ELF-1 (cell line): ENCODE data around the gene NRL.

Experiments used
- DNase-seq: peaks from one replicate; pipeline ENCODE4 v3.0.0-alpha.2; 2016; ENCODE audit warnings: low read depth, low spot score

Gene NRL

DNA sequence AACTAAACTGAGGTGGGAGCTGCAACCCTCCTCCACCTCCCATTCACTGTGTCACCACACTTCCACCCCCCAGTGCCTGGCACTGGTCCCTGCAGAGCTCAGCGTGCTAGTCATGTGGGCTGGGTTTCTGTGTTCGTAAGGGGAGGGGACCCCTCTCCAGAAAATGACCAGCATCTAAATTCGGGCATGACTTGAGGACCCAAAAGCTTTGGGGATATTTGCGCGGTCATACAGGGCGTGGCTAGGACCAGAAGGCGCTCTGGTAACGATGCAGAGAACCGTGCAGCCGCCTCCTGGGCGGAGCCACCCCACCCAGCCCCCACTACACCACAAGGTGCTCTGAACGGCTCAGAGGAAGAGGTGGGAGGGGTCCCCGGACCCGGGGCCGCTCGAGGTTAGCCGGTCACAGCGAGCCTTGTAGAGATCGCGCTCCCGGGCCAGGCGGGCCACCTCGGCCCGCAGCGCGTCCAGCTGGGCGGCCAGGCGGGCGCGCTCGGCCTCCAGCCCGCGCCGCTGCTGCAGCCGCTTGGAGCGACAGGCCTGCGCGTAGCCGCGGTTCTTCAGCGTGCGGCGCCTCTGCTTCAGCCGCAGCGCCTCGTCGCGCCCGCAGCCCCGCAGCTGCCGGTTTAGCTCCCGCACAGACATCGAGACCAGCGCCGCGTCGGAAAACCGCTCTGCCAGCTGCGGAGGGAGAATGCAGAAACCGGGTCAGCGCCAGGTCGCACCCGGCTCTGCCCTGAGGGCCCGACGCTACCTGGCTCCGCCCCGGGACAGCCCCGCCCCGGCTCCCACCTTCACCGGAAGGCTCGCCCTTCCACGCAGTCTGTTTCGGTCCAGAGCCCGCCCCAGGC is 33.6 kb downstream of the NRL start:
- DNase-seq = peak; percentile 42

DNA sequence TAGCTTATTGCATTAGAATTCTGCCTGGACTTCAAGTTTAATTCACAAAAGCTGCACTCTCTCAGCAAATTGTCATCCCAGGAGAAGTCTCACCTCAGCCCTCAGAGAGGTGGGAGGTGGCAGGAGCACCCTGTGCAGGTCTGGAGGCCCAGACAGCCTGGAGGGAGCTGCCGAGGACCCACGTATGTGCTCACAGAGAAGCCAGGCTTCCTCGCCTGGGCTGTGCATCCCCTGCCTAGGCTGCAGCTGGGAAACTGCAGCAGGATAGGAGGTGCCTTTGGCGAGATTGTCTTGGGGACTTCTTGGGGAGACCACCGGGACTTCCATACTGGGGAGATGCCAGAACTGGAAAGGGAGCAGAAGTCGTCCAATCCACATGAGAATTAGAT is 34.6 kb downstream of the NRL start:
- DNase-seq = no peak

DNA sequence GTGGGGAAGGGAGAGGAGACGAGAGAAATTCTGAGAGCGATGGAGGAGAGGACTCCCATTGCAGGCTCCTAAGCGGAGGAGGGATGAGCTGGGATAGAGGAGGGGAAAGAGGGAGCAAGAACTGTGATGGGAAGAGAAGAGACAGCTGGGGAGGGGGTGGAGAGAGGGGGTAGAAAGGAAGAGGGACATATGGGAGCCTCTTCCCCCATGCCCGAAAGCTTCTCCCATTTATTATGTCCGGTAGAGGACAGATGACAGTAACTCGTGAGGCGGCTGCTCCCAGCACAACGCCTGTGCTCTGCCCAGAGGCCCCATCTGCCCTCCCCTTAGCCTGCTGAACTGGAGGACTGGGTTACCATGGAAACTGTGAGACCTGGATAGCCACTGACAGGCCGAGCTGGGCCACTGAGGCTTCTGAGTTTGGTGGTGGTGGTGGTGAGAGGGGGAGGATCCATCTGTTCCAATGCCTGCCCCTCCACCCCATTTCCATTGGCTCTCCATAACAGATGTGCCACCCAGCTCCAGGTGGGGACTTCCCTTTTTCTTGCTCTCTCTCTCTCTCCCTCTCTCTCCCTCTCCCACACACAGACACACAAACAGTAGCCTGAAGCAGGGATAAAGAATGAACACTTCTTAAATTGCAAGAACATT is 35.1 kb downstream of the NRL start:
- peak; percentile 73 for DNase-seq

DNA sequence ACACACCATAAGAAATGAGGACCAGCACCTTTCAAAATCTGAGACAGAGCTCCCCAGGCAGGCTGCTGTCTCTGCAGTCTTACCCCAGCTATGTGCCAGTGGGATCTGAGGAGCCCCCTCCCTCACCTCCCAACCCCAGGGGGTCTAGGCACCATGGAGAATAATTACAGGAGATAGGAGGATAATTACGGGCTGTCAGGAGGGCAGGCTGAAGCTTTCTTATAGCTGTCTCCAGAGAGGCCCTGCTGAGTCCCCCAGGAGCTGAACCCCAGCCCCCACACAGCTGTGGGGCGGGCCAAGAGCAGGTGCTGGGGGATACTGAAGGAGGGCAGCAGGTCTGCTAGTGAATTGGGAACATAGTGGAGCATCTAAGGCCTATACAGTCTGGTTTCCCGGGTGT is 36.6 kb downstream of the NRL start:
- DNase-seq = no peak

DNA sequence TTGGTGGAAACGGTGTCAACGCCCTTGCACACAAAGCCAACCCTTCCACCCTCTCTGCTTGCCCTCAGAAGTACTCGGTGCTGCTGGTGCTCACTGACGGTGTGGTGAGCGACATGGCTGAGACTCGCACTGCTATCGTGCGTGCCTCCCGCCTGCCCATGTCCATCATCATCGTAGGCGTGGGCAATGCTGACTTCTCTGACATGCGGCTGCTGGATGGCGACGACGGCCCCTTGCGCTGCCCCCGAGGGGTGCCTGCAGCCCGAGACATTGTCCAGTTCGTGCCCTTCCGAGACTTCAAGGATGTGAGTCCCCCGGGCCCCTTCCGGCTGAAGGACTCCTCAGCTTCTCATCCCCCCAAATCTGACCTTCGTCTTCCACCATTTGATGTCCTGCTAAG is 37.7 kb downstream of the NRL start:
- DNase-seq = no peak

DNA sequence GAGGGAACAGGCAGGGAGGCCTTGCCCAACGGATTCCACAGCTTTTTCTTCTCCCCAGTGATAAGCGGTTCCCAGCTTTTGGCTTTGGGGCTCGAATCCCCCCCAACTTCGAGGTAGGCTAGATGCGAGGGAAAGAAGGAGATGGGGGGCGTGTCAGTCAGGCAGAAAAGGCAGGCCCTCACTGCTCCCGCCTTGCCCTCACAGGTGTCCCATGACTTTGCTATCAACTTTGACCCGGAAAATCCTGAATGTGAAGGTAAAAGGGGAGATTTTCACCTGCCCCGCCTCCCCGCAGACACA is 38.5 kb downstream of the NRL start:
- DNase-seq = no peak

DNA sequence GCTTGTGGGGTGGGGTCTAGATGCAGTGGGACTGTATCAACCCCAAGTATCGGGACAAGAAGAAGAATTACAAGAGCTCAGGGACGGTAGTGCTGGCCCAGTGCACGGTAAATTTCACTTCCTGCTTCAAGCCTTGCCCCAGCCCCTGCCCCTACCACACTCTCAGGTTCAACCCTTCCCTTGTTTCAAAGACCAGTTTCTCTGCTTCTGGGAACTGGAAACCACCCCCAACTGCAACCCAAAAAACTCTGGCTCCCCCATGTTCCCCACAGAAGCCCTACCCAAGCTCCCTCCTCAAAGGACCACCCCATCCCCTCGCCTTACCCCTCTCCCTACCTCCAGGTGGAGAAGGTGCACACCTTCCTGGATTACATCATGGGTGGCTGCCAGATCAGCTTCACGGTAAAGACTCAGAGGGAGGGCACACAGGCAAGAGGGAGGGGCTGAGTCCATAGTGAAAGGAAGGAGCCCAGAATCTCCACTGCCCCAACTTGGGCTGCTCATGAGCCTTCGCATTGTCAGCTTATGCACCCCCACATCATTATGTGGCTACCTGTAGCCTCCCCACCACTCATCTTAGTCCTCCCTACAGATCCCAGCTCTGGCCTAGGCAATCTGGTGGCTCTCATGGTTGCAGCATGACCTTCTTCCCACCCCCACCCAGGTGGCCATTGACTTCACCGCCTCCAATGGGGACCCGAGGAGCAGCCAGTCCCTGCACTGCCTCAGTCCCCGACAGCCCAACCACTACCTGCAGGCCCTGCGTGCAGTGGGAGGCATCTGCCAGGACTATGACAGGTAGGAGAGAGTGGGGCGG is 39.1 kb downstream of the NRL start:
- no peak for DNase-seq

DNA sequence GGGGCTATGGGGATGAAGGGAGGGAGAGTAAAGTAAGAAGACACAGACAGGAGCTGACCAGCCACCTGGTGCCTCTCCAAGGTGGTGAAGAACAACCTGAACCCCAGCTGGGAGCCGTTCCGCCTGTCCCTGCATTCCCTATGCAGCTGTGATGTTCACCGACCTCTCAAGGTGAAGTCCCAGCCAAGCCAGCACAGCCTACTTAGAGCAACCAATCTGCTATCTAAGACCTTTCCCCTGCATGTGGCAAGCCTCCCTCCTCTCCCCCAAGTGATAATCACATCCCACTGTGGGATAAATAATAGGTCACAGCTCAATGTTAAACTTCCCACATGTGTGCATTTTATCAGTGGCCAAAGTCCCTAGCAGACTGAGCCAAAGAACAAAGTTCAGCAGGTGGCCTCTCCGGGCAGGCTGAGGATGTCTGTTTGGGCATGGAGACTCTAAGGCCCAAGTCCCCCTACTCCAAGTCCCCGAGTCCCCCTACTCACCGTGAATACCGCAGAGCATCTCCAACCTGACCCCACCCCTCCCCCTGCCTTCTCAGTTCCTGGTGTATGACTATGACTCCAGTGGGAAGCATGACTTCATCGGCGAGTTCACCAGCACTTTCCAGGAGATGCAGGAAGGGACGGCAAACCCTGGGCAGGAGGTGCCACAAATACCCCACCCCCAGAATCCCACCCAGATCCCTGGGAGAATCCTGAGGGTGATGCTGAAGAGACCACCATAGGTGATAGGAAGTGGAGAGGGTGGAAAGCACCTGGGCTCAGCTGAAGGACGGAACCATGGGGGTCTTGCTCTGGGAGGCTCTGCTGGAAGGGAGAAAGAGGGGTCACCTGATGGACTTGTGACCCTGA is 39.9 kb downstream of the NRL start:
- no peak for DNase-seq

DNA sequence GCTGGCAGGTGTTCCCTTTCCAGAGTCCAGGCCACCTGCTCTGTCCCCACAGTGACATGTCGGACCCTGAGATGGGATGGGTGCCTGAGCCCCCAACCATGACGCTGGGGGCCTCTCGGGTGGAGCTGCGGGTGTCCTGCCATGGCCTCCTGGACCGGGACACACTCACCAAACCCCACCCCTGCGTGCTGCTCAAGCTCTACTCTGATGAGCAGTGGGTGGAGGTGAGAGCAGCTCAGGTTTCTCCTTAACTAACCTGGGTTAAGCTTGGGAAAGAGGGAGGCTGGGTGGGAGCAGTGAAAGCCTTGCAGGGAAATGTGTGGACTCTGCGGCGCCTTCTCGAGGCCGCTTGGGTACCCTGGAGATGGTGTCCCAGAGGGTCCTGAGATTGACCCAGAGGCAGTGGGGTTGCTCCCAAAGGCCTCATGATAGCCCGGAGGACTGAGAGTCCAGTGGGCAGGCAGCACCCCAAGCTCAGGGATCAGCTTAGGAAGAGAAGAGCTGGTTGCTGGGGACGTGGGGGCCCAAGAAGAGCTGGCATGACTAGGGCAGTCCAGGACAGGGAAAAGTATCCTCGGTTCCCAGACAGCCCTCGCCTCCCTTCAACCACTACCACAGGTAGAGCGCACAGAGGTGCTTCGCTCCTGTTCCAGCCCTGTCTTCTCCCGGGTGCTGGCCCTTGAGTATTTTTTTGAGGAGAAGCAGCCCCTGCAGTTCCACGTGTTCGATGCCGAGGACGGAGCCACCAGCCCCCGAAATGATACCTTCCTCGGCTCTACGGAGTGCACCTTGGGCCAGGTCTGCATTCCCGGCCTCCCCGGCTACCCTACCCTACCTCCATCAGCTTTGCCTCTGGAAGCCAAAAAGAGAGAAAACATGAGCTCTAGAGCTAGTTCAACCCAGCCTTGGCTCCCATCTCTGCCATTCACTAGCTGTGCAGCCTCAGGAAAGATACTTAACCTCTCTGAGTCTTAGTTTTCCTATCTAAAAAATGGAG is 41.6 kb downstream of the NRL start:
- no peak for DNase-seq

DNA sequence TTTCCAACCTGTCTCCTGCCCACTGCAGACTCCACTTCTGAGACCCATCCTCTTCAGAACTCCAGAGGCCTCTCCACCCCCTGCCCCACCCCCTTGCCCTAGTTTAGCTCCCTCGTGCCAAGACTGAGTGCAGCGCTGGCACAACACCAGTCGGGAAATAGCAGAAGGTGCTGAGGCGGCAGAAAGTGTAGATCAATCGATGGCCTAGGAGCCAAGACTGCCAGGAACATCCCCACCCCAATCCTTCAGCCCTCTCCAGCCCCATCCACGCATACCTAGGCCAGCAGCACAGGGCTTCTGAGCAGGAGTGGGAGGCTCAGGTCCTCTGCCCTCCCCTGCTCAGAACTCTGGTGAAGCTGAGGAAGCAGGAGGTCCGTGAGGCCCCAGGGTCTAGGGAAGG is 42.3 kb downstream of the NRL start:
- no peak for DNase-seq

DNA sequence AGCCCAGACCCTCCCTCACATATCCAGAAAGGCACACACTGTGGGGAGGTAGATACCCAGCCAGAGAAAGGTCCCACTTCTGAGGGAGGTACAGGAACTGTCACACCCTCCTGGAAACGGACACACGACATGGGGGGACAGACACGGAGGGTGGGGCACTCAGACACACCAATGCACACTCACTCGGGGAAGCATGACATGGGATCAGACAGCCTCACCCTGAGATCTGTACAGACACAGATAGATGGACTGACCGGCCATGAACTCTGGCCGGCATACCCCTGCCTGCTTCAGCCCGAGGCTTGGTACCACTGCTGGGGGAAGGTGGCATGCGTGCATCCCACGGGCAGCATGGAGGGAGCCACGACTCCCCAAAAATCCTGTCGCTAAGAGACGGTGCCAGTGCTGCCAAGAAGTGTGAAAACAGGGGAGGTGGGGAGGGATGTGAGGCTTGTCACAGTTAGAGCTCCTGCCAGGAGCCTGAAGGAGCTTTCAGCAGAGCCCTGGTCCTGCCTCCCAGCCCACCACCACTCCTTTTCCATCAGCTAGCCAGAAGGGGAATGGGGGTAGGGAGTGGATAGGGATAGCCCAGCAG is 42.8 kb downstream of the NRL start:
- DNase-seq = no peak

DNA sequence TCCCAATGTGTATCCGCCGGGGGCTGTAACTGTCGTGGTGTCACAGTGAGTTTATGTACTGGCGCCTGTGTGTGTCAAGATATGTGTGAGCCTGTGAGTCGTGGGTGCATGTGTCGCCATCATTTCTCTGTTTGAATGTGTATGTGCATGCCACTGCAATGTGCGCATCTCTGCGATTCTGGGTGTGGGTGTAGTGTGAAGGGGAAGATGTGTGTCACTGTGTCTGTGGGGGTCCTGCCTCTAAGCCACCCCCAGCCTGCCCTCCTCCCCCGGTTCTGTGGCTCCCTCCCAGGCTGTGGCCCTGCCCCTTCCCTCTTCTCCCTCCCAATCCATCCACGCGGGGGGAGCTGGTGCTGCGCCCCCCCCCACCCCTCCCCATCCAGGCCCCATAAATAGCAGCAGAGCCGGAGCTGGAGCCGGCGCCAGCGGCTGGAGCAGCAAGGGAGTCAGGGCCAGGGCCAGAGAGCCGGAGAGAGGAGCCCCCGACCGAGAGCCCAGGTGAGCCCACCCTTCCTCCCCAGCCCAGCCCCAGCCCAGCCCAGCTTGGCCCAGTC is 43.5 kb downstream of the NRL start, which contains the start of gene CPNE6:
Gene CPNE6 (plus strand): TSS at position 419 of the 554 bp plus-strand sequence. CDS start 1,375 bp downstream, outside the sequence.
- no peak for DNase-seq

DNA sequence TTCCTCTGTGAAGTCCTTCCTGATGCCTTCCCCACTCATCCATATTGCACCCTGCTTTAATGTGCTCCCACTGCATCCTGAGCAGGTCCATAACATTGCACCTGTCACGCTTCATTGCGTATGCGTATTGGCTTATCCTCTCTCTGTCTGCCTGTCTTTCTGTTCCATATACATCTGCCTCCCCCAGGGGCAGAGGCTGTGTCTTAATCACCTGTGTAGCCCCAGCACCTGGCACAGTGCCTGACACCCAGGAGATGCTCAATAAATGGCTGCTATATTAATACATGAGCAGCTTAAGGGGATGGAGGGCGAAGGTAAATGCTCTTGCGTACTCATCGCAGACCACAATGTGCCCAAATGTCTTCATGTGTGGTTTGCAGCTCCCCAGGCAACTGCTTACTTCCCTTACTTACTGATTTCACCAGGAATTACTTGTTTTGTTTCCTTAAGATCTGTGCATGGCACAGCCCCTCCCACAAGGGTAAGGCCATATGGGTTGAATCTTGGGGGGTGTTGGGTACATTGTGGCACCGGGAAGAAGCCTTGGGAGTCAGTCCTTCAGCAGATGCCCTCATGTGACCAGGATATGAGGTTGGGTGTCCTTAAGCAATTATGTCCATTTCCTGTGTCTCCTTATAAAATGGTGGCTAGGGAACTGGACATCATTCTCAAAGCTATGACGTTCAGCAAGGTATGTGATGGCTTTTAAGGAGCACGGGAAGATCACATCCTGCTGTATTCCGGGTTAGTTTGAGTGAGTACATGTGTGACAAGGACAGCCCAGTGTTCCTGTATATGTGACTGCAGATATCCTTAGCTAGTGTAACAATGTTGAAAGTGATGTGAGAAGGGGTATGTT is 44.2 kb downstream of the NRL start:
- no peak for DNase-seq

DNA sequence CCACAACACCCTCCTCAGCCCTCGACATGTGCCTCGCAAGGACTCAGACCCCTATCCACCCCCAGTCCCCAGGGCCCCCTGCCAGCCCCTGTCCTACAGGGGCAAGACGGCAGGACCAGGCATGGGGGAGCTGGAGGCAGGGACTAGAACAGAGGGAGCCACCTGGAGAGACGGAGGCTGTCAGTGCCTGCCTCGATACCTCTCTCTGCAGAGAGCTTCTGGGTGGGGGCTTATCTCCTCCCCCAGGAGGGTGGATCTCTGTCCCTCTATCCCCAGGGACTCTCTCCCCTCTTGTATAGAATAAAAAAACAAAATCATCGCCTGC is 45.4 kb downstream of the NRL start:
- DNase-seq = no peak

DNA sequence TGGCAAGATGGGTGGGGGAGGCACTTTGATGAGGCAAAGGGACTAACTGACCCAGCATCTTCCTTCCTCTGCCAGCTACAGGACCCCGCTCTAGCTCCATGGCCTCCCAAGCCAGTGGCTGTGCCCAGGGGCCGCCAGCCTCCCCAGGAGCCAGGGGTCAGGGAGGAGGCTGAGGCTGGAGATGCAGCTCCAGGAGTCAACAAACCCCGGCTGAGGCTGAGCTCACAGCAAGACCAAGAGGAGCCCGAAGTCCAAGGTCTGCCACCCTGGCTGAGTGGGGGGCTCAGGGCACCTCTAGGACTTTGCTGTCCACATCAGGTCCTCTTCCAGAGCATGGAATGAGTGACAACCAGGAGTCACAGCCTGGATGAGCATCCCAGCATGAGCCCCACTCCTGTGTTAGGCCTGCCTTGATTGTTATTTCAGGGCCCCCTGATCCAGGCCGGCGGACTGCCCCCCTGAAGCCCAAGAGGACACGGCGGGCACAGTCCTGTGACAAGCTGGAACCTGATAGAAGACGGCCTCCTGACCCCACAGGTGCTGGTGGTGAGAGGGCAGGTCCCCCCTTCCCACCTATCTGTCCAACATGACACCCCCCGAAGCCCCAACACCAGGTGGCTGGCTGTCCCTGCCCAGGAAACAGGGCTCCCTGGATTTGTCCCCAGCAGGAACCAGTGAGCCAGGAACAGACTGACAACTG is 45.9 kb downstream of the NRL start:
- DNase-seq = no peak

DNA sequence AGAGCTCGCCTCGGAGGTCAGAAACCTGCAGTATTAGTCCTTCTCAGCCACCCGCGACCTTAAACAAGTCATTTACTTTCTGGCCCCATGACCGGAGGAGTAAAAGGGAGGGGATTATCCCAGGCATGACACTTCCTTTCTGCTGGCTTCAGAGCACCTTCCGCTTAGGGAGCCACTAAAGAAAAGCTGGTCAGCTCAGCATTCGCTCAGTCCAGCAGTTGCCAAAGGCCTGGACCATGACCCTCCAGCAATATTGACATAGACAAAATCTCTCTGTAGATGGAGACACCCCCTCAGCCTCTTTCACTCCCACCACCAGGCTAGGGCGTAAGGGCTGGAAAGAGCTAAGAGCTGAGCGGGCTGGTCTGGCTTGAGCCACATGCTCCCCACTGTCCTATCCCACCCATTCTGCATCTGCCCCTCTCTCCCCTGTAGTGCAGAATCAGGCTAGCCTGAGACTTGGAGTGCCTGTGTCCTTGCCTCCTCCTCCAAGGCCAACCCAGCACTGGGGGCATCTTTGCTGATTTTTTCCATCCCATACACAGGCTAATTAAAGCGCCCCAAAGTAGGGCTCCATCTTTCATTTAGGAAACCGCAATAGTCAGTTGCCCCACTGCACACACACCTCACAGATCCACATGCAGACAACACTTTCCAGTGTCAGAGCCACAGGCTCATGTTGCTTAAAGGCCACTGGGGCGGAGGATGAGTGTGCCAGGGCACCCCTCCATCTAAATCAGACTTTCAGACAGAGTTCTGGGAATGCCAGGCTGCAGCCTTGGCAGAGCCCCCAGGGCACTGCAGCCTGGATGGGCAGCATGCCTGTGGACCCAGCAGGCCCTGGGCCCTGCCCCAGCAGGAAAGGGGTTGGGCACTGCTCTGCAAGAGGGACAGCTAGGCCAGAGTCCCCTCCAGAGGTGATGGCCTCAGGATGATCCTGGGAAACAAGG is 47.3 kb downstream of the NRL start:
- no peak for DNase-seq

DNA sequence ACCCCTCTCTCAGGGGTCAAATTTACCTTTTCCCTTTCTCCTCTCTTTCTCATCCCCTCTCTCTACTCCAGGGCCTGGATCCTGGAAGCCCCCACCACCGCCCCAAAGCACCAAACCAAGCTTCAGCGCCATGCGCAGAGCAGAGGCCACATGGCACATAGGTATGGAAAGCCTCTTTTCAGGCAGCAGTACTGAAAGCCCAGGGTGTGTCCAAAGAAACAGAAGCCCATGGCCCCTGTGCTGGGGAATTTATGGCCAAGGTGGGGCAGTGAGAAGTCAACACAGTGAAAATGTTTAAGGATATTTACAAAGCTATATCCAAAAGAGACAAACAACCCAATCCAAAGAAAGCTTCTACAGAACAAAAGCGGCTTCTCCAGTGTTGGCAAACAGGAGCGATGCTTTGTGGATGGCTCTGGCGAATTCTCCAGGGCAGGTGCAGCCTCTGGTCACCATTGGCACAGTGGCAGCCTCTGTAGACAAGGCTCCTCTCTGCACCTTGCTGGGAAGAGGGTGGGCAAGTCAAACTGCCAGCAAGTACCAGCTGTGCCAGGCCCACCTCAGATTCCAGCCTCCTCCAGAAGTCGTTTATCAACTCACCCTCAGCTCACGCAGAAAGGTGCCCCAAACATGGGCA is 48.1 kb downstream of the NRL start:
- DNase-seq = no peak
